Keratinocyte (primary cell): Measurements from ENCODE around the gene MYOM1. TPM values are rescaled to one million over a fixed set of nuclear protein-coding genes. Genes with fewer than 3 reads are reported as not detected.

Experiments used
- DNase-seq: peaks from one replicate; pipeline ENCODE4 v3.0.0-alpha.2; 2011; ENCODE audit warnings: low read depth, missing footprints, low spot score
- FAIRE-seq: peaks from 2 replicates; lab custom pipeline; 2011; peaks lifted over from hg19 to GRCh38; lab: Jason Lieb, UNC
- H2AFZ ChIP-seq: 2 replicates; pipeline ENCODE4 v1.6.0; 2012; ENCODE audit warnings: low read length, control low read depth, inconsistent platforms; ENCODE audit not compliant: control insufficient read depth
- H3K27ac ChIP-seq: 2 replicates; pipeline ENCODE4 v1.5.1; 2011; ENCODE audit warnings: low read length; ENCODE audit not compliant: control insufficient read depth, insufficient read depth
- H3K27me3 ChIP-seq: 3 replicates; pipeline ENCODE4 v1.6.0; 2011; ENCODE audit warnings: low read length; ENCODE audit not compliant: control insufficient read depth, insufficient read depth; ENCODE audit errors: extremely low read depth
- H3K36me3 ChIP-seq, 2 experiments: 2 replicates in 1 of 2; 3 replicates in 1 of 2; pipeline ENCODE4 v1.5.1; 2011; ENCODE audit warnings: low read length in 2 of 2, mild to moderate bottlenecking in 1 of 2; ENCODE audit not compliant: control insufficient read depth in 2 of 2, insufficient read depth in 2 of 2; ENCODE audit errors: extremely low read depth in 1 of 2
- H3K4me1 ChIP-seq: 3 replicates; pipeline ENCODE4 v1.5.1; 2011; ENCODE audit warnings: low read length; ENCODE audit not compliant: control insufficient read depth, insufficient read depth; ENCODE audit errors: extremely low read depth
- H3K4me2 ChIP-seq: 3 replicates; pipeline ENCODE4 v1.6.0; 2011; ENCODE audit warnings: low read depth, low read length; ENCODE audit not compliant: control insufficient read depth, insufficient read depth; ENCODE audit errors: extremely low read depth
- H3K4me3 ChIP-seq, 3 experiments: fragments of 200-600 bp in 1 of 3; sonication (generic) in 1 of 3; 2 replicates in 2 of 3; 3 replicates in 1 of 3; pipeline ENCODE4 v1.5.1; 2011 to 2016; ENCODE audit warnings: low read length in 3 of 3, mild to moderate bottlenecking in 3 of 3, control low read depth in 2 of 3, inconsistent platforms in 1 of 3, low read depth in 1 of 3, mixed read lengths in 1 of 3, mixed run types in 1 of 3, moderate library complexity in 1 of 3; ENCODE audit not compliant: control insufficient read depth in 2 of 3, insufficient read depth in 2 of 3; ENCODE audit errors: extremely low read depth in 1 of 3
- H3K79me2 ChIP-seq: 2 replicates; pipeline ENCODE4 v1.6.0; 2012; ENCODE audit warnings: low read length; ENCODE audit not compliant: control insufficient read depth, insufficient read depth
- H3K9ac ChIP-seq: 3 replicates; pipeline ENCODE4 v1.6.0; 2011; ENCODE audit warnings: low read length; ENCODE audit not compliant: control insufficient read depth, insufficient read depth; ENCODE audit errors: extremely low read depth
- H3K9me1 ChIP-seq: 3 replicates; pipeline ENCODE4 v1.6.0; 2011; ENCODE audit warnings: low read length; ENCODE audit not compliant: control insufficient read depth, insufficient read depth; ENCODE audit errors: extremely low read depth
- H3K9me3 ChIP-seq: 2 replicates; pipeline ENCODE4 v1.5.1; 2012; ENCODE audit warnings: low read depth, low read length; ENCODE audit not compliant: control insufficient read depth
- H4K20me1 ChIP-seq: 3 replicates; pipeline ENCODE4 v1.6.0; 2011; ENCODE audit warnings: low read length; ENCODE audit not compliant: control insufficient read depth, insufficient read depth; ENCODE audit errors: extremely low read depth
- CTCF ChIP-seq, 3 experiments: IDR thresholded peaks in 1 of 3; conservative IDR thresholded peaks in 1 of 3; optimal IDR thresholded peaks in 1 of 3; 2 replicates in 2 of 3; 3 replicates in 1 of 3; pipeline versions ENCODE3 to v1.5.1; 2011; ENCODE audit warnings: low read length in 3 of 3, mild to moderate bottlenecking in 3 of 3, moderate library complexity in 2 of 3, control low read depth in 1 of 3, inconsistent platforms in 1 of 3; ENCODE audit not compliant: insufficient read depth in 2 of 3; ENCODE audit errors: extremely low read depth in 1 of 3
- EZH2 ChIP-seq: IDR thresholded peaks from one replicate; pipeline ENCODE4 v1.6.1; 2012; ENCODE audit warnings: inconsistent platforms, mild to moderate bottlenecking, low read length, moderate library complexity
- dilution Hi-C: fragments of 300-500 bp; cut with MboI; formaldehyde crosslinking; loops from one replicate; pipeline ENCODE4 v1.7.0; 2020; ENCODE audit warnings: low sequenced_read_pairs; ENCODE audit not compliant: extremely low pct_ligation_motif_present
- polyA plus RNA-seq, 5 experiments: library from polyadenylated mRNA; depleted of rRNA in 3 of 5; stranded (reverse) in 3 of 5; stranded (forward) in 1 of 5; unstranded in 1 of 5; fragments of >200 nt; gene quantifications; 1 replicate in 1 of 5; 2 replicates in 3 of 5; 3 replicates in 1 of 5; pipeline versions ENCODE4 v1.2.1 to v1.2.3, GENCODE V29; 2011 to 2012; ENCODE audit warnings: missing spikeins in 2 of 5, low read depth in 1 of 5, low replicate concordance in 1 of 5

The MYOM1 gene
- polyA plus RNA-seq, 1 donor (not counting 4 experiments of a cell fraction or from before 2014, with no cell fraction given), result 0.03 TPM

GRCh38 chr18:3104190-3105054 is 115.3 kb downstream of the MYOM1 start:
- H3K4me2 ChIP-seq, result no peak overlapping the region
- no peaks in the 10 kb centered on the region for H3K79me2 ChIP-seq
- no peak overlapping the region for H3K4me3 ChIP-seq
- peaks cover 8% of the 10 kb centered on the region for H3K4me1 ChIP-seq
- no peaks in the 10 kb centered on the region for H4K20me1 ChIP-seq
- FAIRE-seq (no peak), DNase-seq (no peak)
- H3K9me1 ChIP-seq, result no peaks in the 10 kb centered on the region
- H3K36me3 ChIP-seq, result no peaks in the 10 kb centered on the region
- H3K27me3 ChIP-seq, result no peaks in the 10 kb centered on the region
- H3K9me3 ChIP-seq, result no peaks in the 10 kb centered on the region
- H3K27ac ChIP-seq, result no peak overlapping the region
- no peak overlapping the region for H2AFZ ChIP-seq
- dilution Hi-C loops, result no loop called here
- H3K9ac ChIP-seq, result no peak overlapping the region
- TF ChIP-seq EZH2 (no peak), CTCF (optimal IDR thresholded peaks at IDR 0.05 in 1 of 3, IDR thresholded peaks at IDR 0.05 in 1 of 3, conservative IDR thresholded peaks at IDR 0.05 in 1 of 3; ENCODE audit: extremely low read depth in 1 of 3, insufficient read depth in 2 of 3, low read length in 3 of 3) (no peak)

GRCh38 chr18:3103576-3103975 is 116.2 kb downstream of the MYOM1 start:
- DNase-seq, result no peak
- Histone ChIP-seq H3K9me1 (no peaks in the 10 kb centered on the region), H3K79me2 (no peaks in the 10 kb centered on the region), H3K27me3 (no peaks in the 10 kb centered on the region), H3K9me3 (no peaks in the 10 kb centered on the region), H3K4me3 (no peak overlapping the region), H3K27ac (no peak overlapping the region), H3K4me2 (no peak overlapping the region), H2AFZ (no peak overlapping the region), H4K20me1 (no peaks in the 10 kb centered on the region), H3K4me1 (peaks cover 8% of the 10 kb centered on the region), H3K36me3 (no peaks in the 10 kb centered on the region), H3K9ac (no peak overlapping the region)
- FAIRE-seq, result no peak
- dilution Hi-C loops, result no loop called here
- TF ChIP-seq EZH2 (no peak), CTCF (optimal IDR thresholded peaks at IDR 0.05 in 1 of 3, IDR thresholded peaks at IDR 0.05 in 1 of 3, conservative IDR thresholded peaks at IDR 0.05 in 1 of 3; ENCODE audit: extremely low read depth in 1 of 3, insufficient read depth in 2 of 3, low read length in 3 of 3) (no peak)
